Epithelial cell of proximal tubule (primary cell): Measurements from ENCODE around the gene PTGR3. TPM values are rescaled to one million over a fixed set of nuclear protein-coding genes. Genes with fewer than 3 reads are reported as not detected.

Experiments
- DNase-seq: peaks from one replicate; pipeline ENCODE4 v3.0.0-alpha.2; 2011; ENCODE audit warnings: low read depth
- H3K4me3 ChIP-seq: 2 replicates; pipeline ENCODE4 v1.5.1; 2011; ENCODE audit warnings: low read depth, mild to moderate bottlenecking, low read length
- total RNA-seq: library from RNA; depleted of rRNA; stranded (reverse); fragments of >200 nt; gene quantifications from 2 replicates; pipeline ENCODE4 v1.2.3, GENCODE V29; 2015
- TF ChIP-seq, protein P1 (sequence below): conservative IDR thresholded peaks from 2 replicates; pipeline ENCODE4 v1.5.1; 2012; ENCODE audit warnings: low read depth, mild to moderate bottlenecking, low read length

The PTGR3 gene
- total RNA-seq, 1 donor from 2014 or later: 7.8 TPM

DNA sequence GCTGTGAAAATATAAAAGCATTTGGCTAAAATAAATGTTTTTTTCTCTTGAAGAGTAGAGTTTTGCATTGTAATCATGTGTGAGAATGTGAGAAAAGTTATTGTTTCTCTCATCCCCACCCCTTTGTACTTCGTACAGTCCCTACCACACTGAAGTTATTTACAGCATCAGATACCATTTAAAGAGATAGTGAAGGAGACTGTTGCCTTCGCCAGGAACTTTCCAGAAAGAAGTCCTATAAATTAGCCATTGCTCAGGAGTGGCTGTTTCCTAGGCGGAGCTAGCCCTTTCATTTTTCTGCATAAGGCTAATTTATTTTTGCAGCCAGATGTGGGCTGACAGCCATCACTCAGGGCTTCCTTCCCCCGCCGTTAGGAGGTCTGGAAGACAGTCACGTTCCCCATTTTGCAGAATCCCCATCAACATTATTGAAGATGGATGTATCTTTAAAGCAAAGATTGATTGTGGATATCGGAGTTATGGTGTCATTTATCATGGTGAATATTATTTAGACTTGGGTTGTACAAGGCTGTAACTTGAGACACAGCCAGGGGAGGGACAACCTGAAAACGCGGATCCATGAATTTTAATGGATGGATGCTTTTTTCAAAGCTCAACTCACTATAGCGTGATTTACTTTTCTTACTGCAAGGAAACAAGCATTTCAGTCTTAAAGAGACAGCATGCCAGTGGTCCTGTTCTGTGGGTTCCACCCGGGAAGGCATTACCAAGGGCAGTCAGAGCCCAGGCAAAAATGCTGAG, 18.8 kb upstream of the PTGR3 start:
- no peak overlapping the region for H3K4me3 ChIP-seq
- TF ChIP-seq, protein P1, sequence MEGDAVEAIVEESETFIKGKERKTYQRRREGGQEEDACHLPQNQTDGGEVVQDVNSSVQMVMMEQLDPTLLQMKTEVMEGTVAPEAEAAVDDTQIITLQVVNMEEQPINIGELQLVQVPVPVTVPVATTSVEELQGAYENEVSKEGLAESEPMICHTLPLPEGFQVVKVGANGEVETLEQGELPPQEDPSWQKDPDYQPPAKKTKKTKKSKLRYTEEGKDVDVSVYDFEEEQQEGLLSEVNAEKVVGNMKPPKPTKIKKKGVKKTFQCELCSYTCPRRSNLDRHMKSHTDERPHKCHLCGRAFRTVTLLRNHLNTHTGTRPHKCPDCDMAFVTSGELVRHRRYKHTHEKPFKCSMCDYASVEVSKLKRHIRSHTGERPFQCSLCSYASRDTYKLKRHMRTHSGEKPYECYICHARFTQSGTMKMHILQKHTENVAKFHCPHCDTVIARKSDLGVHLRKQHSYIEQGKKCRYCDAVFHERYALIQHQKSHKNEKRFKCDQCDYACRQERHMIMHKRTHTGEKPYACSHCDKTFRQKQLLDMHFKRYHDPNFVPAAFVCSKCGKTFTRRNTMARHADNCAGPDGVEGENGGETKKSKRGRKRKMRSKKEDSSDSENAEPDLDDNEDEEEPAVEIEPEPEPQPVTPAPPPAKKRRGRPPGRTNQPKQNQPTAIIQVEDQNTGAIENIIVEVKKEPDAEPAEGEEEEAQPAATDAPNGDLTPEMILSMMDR: no peak
- no peak for DNase-seq

DNA sequence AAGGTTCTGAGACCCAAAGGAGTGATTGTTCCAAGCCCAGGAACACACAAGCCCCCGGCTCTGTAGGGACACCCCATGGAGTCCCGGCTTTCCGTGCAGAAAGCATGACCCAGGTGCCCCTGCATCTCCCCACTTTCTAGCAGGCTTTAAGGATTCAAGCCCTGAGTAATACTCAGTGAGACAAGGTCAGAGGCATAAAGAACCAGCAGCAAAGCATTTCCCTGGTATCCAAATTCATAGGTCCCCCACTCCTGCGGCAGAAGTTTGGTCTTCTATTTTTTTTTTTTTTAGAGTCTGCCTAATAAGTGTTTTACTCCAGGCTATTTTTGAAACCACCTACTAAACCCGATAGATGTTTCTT, 18.0 kb upstream of the PTGR3 start:
- peak overlapping the region; percentile 46 for H3K4me3 ChIP-seq
- no peak for DNase-seq
- TF ChIP-seq, protein P1: no peak

DNA sequence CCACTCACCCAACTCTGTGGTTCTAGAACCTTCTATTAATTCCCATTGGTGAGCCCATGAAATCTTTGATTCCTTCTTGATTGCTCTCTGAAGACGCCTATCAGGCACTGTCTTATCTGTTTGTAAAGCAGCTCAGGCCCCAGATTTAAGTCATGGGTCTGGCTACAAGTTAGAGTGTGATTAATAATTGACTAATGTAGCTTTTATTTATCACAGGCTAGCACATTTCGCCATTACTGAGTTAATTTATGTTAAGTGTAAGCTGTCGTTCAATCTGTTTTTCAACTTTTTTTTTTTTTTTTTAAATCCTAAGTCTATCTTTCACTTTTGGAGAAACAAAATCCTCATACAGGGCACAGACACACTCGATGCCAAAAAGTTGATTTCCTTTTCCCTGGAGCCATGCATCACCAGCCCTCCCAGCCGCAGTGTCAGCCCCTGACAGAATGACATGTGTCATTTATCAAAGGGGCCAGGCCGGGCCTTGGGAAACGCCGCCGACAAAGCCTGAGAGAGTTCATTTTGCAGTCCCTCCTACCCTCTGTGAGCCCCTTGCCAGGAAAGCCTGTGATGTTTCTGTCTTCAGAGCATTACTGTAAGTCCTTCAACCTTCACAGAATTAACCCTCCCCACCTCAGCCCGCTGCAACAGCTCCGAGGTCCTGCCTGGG, 17.5 kb upstream of the PTGR3 start:
- TF ChIP-seq, protein P1: no peak
- peak overlapping the region; percentile 46 for H3K4me3 ChIP-seq
- no peak for DNase-seq

DNA sequence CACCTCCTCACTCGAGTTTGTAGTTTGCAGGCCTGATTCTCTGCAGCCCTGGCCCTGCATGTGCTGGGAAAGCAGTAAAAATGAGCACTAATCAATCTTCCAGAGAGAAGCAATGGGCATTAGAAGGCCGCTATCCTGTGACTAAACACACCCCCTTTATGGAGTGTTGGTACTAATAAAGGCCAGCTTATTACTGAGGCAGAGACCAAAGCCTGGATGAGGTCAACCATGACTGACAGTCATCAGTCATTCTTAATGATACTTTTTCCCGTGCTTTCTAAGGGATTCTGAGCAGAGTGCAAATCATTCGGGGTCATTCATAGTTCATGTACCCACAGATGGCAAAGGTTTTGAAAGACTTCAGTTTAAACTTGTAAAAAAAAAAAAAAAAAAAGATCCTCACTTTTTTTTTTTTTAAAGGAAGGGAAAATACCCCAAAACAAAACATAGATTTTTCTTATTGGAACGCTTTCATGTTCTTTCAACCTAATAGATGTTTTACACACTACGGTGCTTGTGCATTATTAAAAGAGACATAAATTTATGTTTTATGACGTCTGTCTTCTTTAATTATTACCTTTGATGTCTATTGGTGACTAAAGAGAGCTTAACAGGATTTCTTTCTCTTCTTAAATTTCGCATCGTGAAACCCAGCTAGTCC, 14.9 kb upstream of the PTGR3 start:
- no peak overlapping the region for H3K4me3 ChIP-seq
- TF ChIP-seq, protein P1: no peak
- DNase-seq: peak; percentile 84

DNA sequence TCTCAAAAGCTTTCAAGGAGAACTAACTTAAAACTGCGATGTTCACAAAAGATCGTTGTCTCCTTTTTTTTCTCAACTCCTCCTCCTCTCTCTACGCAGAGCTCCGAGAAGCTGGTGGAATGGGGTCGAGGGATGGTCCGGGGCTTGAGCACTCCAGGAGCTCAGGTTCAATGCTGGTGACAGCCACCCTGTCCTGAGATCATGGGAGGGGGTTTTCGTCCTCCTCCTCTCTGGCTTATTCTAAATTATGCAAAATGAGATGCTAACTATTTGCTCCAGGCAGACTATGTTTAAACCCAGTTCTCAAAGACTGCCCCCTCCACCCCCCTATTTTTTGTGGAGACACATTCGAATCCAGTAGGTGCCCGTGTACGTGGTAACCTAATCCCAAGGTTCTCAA, 13.5 kb upstream of the PTGR3 start:
- TF ChIP-seq, protein P1: no peak
- no peak overlapping the region for H3K4me3 ChIP-seq

DNA sequence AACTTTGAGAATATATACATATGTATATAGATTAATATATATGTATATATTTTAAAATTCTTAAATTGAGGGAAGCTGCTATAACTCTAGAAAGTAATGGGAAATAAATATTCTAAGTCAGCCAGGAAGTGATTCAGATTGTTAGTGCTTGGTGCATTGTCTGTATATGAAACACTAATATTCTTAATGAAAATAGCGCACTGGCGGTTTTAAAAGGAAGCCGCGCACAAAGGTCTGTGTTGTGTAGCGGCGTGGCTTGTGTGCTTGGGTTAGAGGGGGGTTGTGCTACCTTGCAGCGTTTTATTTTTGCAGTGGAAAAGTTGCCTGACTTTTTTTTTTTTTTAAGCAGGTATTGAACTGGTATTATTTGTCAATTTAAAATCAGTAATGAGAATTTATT, 13.0 kb upstream of the PTGR3 start:
- TF ChIP-seq, protein P1: no peak
- H3K4me3 ChIP-seq: no peak overlapping the region
- no peak for DNase-seq

More for the DNA sequence above, 13.5 kb upstream of the PTGR3 start:
- DNase-seq: no peak
